ENCODE data around the gene APRT.
"Not testable (repeated sequence)": the region's sequence is repeated elsewhere in the genome, so short reads cannot be mapped to it uniquely, and the experiment has no call there.

The APRT gene

GRCh38 chr16:88773812-88774291, 37.9 kb downstream of the APRT start:
- peak overlapping the region in 1 of 2 donors; percentile 52 for H3K27ac ChIP-seq (ENCODE audit: low read depth in 2 of 2, low read length in 2 of 2)
- no peaks in the 10 kb centered on the region for H3K9me3 ChIP-seq (ENCODE audit: control insufficient read depth in 2 of 2, low read length in 2 of 2)
- no peak overlapping the region for H3K4me3 ChIP-seq (ENCODE audit: low read length in 2 of 2)
- H3K4me1 ChIP-seq (ENCODE audit: control insufficient read depth in 2 of 2, insufficient read depth in 2 of 2, low read length in 2 of 2): peaks cover 31 to 41% of the 10 kb centered on the region in 2 donors
- H3K27me3 ChIP-seq (ENCODE audit: control insufficient read depth in 2 of 2, insufficient read depth in 2 of 2, low read length in 2 of 2): no peaks in the 10 kb centered on the region
- no peak overlapping the region for H3K9ac ChIP-seq (ENCODE audit: low read depth in 1 of 2, low read length in 2 of 2)
- H3K36me3 ChIP-seq (ENCODE audit: control insufficient read depth in 2 of 2, insufficient read depth in 2 of 2, low read length in 2 of 2): no peaks in the 10 kb centered on the region

DNA sequence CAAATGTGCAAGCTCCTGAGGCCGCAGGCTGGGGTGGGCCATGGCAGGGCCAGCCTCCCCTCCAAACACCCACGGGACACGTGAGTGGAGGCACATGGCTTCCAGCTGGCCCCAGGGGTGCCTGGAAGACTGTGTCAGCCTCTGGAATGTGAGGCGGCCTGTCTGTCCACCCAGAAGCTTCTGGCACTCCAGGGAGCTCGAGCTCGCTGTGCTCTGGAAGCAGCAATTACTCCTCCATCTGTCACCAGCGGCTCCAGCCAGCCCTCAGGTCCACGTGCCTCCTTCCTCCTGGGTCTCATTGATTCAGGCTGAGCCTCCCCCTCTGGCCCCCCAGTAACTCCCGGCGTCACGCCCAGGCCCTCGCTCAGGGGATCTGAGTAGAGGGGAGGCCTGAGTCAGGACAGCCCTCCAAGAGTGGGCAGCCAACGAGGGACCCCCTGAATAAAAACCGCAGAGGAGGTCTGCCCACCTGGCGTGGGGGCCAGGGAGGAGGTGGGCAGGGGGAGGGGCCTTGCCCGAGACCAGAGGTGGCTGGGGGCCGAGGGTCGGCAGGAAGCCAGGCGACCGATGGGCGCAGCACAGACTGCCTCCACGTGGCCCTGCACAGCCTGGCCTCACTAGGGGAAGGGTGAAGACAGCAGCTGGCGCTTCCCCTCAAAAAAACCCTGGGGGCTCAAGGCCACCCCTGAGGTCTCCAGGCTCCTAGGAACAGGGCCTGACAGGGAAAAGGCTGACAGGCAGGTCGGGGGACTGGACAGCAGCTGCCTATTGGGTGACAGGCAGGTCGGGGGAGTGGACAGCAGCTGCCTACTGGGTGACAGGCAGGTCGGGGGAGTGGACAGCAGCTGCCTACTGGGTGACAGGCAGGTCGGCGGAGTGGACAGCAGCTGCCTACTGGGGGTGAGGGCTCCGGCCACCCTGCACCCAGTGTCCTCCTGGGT, 38.6 kb downstream of the APRT start:
- Histone ChIP-seq H3K36me3 (ENCODE audit: control insufficient read depth in 2 of 2, insufficient read depth in 2 of 2, low read length in 2 of 2) (no peaks in the 10 kb centered on the region), H3K9me3 (ENCODE audit: control insufficient read depth in 2 of 2, low read length in 2 of 2) (no peaks in the 10 kb centered on the region), H3K4me3 (ENCODE audit: low read length in 2 of 2) (no peak overlapping the region), H3K27me3 (ENCODE audit: control insufficient read depth in 2 of 2, insufficient read depth in 2 of 2, low read length in 2 of 2) (no peaks in the 10 kb centered on the region), H3K4me1 (ENCODE audit: control insufficient read depth in 2 of 2, insufficient read depth in 2 of 2, low read length in 2 of 2) (peaks cover 38 to 46% of the 10 kb centered on the region in 2 donors), H3K27ac (ENCODE audit: low read depth in 2 of 2, low read length in 2 of 2) (peak overlapping the region in 1 of 2 donors; percentile 52), H3K9ac (ENCODE audit: low read depth in 1 of 2, low read length in 2 of 2) (no peak overlapping the region)

GRCh38 chr16:88771781-88772180, 39.9 kb downstream of the APRT start:
- not testable (repeated sequence) for H3K9ac ChIP-seq (ENCODE audit: low read depth in 1 of 2, low read length in 2 of 2); H3K27me3 ChIP-seq (ENCODE audit: control insufficient read depth in 2 of 2, insufficient read depth in 2 of 2, low read length in 2 of 2); H3K36me3 ChIP-seq (ENCODE audit: control insufficient read depth in 2 of 2, insufficient read depth in 2 of 2, low read length in 2 of 2); H3K27ac ChIP-seq (ENCODE audit: low read depth in 2 of 2, low read length in 2 of 2); H3K9me3 ChIP-seq (ENCODE audit: control insufficient read depth in 2 of 2, low read length in 2 of 2); H3K4me3 ChIP-seq (ENCODE audit: low read length in 2 of 2)
- peaks cover 47 to 55% of the 10 kb centered on the region in 2 donors for H3K4me1 ChIP-seq (ENCODE audit: control insufficient read depth in 2 of 2, insufficient read depth in 2 of 2, low read length in 2 of 2)

- H3K27me3 ChIP-seq (ENCODE audit: control insufficient read depth in 2 of 2, insufficient read depth in 2 of 2, low read length in 2 of 2): no peaks in the 10 kb centered on the region
- H3K36me3 ChIP-seq (ENCODE audit: control insufficient read depth in 2 of 2, insufficient read depth in 2 of 2, low read length in 2 of 2): no peaks in the 10 kb centered on the region
- H3K4me1 ChIP-seq (ENCODE audit: control insufficient read depth in 2 of 2, insufficient read depth in 2 of 2, low read length in 2 of 2): peaks cover 47 to 55% of the 10 kb centered on the region in 2 donors
- H3K4me3 ChIP-seq (ENCODE audit: low read length in 2 of 2): peak overlapping the region in 1 of 2 donors; percentile 48
- H3K9ac ChIP-seq (ENCODE audit: low read depth in 1 of 2, low read length in 2 of 2): peak overlapping the region in 1 of 2 donors; percentile 51
- H3K9me3 ChIP-seq (ENCODE audit: control insufficient read depth in 2 of 2, low read length in 2 of 2): no peaks in the 10 kb centered on the region
- peak overlapping the region; percentile 72 to 85 for H3K27ac ChIP-seq (ENCODE audit: low read depth in 2 of 2, low read length in 2 of 2)
Measured at GRCh38 chr16:88771294-88771772, 40.4 kb downstream of the APRT start.

DNA sequence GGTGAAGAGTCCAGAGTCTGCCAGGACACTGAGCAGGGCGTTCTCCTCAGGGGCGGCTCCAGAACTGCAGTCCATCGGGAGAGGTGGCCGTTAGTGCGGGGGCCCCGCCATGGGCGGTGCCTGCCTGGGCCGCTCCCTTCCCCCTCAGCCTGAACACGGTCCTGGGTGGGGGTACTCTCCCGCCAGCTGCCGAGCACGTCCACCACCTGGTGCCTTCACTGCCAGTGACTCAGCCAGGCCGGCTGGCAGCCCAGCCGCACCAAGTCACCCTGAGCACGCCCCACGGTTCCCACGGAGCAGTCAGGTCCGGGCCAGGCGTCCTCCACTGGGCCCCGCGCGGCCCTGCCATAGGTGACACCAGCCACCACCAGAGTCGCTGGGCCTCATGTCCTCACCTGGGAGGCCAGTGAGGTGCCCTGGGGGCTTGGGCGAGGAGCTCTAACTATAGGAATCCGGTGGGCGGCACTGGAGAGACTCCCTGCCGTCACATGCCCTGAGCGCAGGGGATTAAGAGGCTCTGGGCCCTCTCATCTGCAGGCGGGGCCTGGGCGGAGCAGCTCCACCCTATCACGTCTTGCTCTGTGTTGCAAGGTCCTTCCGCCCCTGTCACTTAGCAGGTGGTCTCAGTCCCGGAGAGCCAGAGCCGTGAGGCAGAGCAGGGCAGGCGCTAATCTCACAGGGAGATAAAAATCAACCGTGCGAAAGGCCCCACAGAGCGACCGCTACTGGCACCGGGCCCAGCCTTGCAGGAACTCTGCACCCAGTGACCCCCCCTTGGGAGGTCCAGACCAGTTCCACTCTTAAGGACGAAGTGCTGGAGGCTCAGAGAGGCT, 41.1 kb downstream of the APRT start:
- Histone ChIP-seq H3K36me3 (ENCODE audit: control insufficient read depth in 2 of 2, insufficient read depth in 2 of 2, low read length in 2 of 2) (no peaks in the 10 kb centered on the region), H3K4me3 (ENCODE audit: low read length in 2 of 2) (peak overlapping the region; percentile 48 to 52), H3K9ac (ENCODE audit: low read depth in 1 of 2, low read length in 2 of 2) (peak overlapping the region; percentile 26 to 51), H3K27ac (ENCODE audit: low read depth in 2 of 2, low read length in 2 of 2) (peak overlapping the region; percentile 72 to 85), H3K27me3 (ENCODE audit: control insufficient read depth in 2 of 2, insufficient read depth in 2 of 2, low read length in 2 of 2) (no peaks in the 10 kb centered on the region), H3K4me1 (ENCODE audit: control insufficient read depth in 2 of 2, insufficient read depth in 2 of 2, low read length in 2 of 2) (peaks cover 47 to 55% of the 10 kb centered on the region in 2 donors), H3K9me3 (ENCODE audit: control insufficient read depth in 2 of 2, low read length in 2 of 2) (no peaks in the 10 kb centered on the region)

- no peaks in the 10 kb centered on the region for H3K27me3 ChIP-seq (ENCODE audit: control insufficient read depth in 2 of 2, insufficient read depth in 2 of 2, low read length in 2 of 2)
- peak overlapping the region; percentile 72 to 85 for H3K27ac ChIP-seq (ENCODE audit: low read depth in 2 of 2, low read length in 2 of 2)
- no peaks in the 10 kb centered on the region for H3K9me3 ChIP-seq (ENCODE audit: control insufficient read depth in 2 of 2, low read length in 2 of 2)
- H3K9ac ChIP-seq (ENCODE audit: low read depth in 1 of 2, low read length in 2 of 2): peak overlapping the region; percentile 26 to 51
- H3K36me3 ChIP-seq (ENCODE audit: control insufficient read depth in 2 of 2, insufficient read depth in 2 of 2, low read length in 2 of 2): no peaks in the 10 kb centered on the region
- peak overlapping the region in 1 of 2 donors; percentile 48 for H3K4me3 ChIP-seq (ENCODE audit: low read length in 2 of 2)
- H3K4me1 ChIP-seq (ENCODE audit: control insufficient read depth in 2 of 2, insufficient read depth in 2 of 2, low read length in 2 of 2): peaks cover 47 to 55% of the 10 kb centered on the region in 2 donors
Measured at GRCh38 chr16:88769617-88770460, 41.9 kb downstream of the APRT start.

DNA sequence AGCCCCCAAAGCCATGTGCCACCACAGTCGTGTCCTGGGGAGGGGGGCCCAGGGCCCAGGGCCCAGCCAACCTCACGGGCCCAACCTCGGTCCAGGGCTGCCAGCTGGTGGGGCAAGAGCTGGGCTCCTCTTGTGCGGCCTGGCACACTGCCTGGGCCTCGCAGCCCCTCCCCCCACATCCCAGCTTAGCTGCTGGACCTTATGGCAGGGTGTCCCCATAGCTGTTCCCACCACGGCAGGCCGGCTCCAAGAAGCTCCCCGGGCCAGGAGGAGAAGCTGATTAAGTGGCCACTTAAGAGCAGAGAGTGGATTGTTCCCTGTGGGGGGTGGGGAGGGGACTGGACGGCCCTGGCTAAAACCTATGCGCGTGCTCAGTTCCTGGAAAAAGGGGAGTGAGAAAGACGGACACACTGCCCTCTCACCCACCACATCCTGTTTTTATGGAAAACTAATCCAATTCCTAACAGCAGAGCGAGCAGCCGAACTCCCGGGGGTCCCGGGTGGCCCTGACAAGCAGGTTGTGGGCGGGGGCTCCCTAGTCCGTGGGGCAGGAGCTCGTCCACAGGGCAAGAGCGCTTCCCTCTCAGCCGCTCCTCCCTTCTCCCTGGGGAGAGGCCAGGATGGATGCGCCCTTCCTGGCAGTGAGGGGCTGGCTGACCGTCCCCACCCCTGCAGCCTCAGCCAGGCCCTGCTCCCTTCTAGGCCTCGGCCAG, 43.5 kb downstream of the APRT start:
- Histone ChIP-seq H3K9me3 (ENCODE audit: control insufficient read depth in 2 of 2, low read length in 2 of 2) (no peaks in the 10 kb centered on the region), H3K27me3 (ENCODE audit: control insufficient read depth in 2 of 2, insufficient read depth in 2 of 2, low read length in 2 of 2) (no peaks in the 10 kb centered on the region), H3K36me3 (ENCODE audit: control insufficient read depth in 2 of 2, insufficient read depth in 2 of 2, low read length in 2 of 2) (no peaks in the 10 kb centered on the region), H3K9ac (ENCODE audit: low read depth in 1 of 2, low read length in 2 of 2) (peak overlapping the region in 1 of 2 donors; percentile 31), H3K4me1 (ENCODE audit: control insufficient read depth in 2 of 2, insufficient read depth in 2 of 2, low read length in 2 of 2) (peaks cover 46 to 51% of the 10 kb centered on the region in 2 donors), H3K4me3 (ENCODE audit: low read length in 2 of 2) (no peak overlapping the region), H3K27ac (ENCODE audit: low read depth in 2 of 2, low read length in 2 of 2) (peak overlapping the region; percentile 5 to 52)

- Histone ChIP-seq H3K27me3 (ENCODE audit: control insufficient read depth in 2 of 2, insufficient read depth in 2 of 2, low read length in 2 of 2) (no peaks in the 10 kb centered on the region), H3K36me3 (ENCODE audit: control insufficient read depth in 2 of 2, insufficient read depth in 2 of 2, low read length in 2 of 2) (no peaks in the 10 kb centered on the region), H3K9ac (ENCODE audit: low read depth in 1 of 2, low read length in 2 of 2) (no peak overlapping the region), H3K4me1 (ENCODE audit: control insufficient read depth in 2 of 2, insufficient read depth in 2 of 2, low read length in 2 of 2) (peaks cover 48 to 51% of the 10 kb centered on the region in 2 donors), H3K27ac (ENCODE audit: low read depth in 2 of 2, low read length in 2 of 2) (peak overlapping the region in 1 of 2 donors; percentile 52), H3K4me3 (ENCODE audit: low read length in 2 of 2) (no peak overlapping the region), H3K9me3 (ENCODE audit: control insufficient read depth in 2 of 2, low read length in 2 of 2) (no peaks in the 10 kb centered on the region)
Measured at GRCh38 chr16:88767546-88768070, 44.1 kb downstream of the APRT start.

- Histone ChIP-seq H3K9me3 (ENCODE audit: control insufficient read depth in 2 of 2, low read length in 2 of 2) (no peaks in the 10 kb centered on the region), H3K27ac (ENCODE audit: low read depth in 2 of 2, low read length in 2 of 2) (no peak overlapping the region), H3K27me3 (ENCODE audit: control insufficient read depth in 2 of 2, insufficient read depth in 2 of 2, low read length in 2 of 2) (no peaks in the 10 kb centered on the region), H3K4me3 (ENCODE audit: low read length in 2 of 2) (no peak overlapping the region), H3K4me1 (ENCODE audit: control insufficient read depth in 2 of 2, insufficient read depth in 2 of 2, low read length in 2 of 2) (peaks cover 49 to 58% of the 10 kb centered on the region in 2 donors), H3K9ac (ENCODE audit: low read depth in 1 of 2, low read length in 2 of 2) (no peak overlapping the region), H3K36me3 (ENCODE audit: control insufficient read depth in 2 of 2, insufficient read depth in 2 of 2, low read length in 2 of 2) (no peaks in the 10 kb centered on the region)
Measured at GRCh38 chr16:88766975-88767374, 44.8 kb downstream of the APRT start.

Data from mucosa of rectum (tissue), 2 donors.